GM21786 (cell line): Measurements from ENCODE around the gene GRK1.

Experiments used
- ATAC-seq: cut with Tn5 transposase; IDR thresholded peaks from one replicate; pipeline ENCODE4 v1.9.1; 2021; ENCODE audit not compliant: unreplicated experiment

The GRK1 gene

GRCh38 chr13:113774177-113775107 is 107.4 kb downstream of the GRK1 start:
- no peak for ATAC-seq

- no peak for ATAC-seq
Measured at GRCh38 chr13:113775451-113776145, 108.6 kb downstream of the GRK1 start.

GRCh38 chr13:113776231-113777125 is 109.5 kb downstream of the GRK1 start:
- ATAC-seq: no peak

- no peak for ATAC-seq
Measured at GRCh38 chr13:113777311-113778260, 110.6 kb downstream of the GRK1 start.

GRCh38 chr13:113781571-113781970 is 114.6 kb downstream of the GRK1 start:
- no peak for ATAC-seq

- no peak for ATAC-seq
Measured at GRCh38 chr13:113782472-113782871, 115.5 kb downstream of the GRK1 start.

- no peak for ATAC-seq
Measured at GRCh38 chr13:113783200-113783881, 116.3 kb downstream of the GRK1 start.

GRCh38 chr13:113783966-113784644 is 117.1 kb downstream of the GRK1 start:
- no peak for ATAC-seq

GRCh38 chr13:113784645-113785024 is 117.6 kb downstream of the GRK1 start:
- no peak for ATAC-seq

- ATAC-seq: no peak
Measured at GRCh38 chr13:113785051-113786010, 118.3 kb downstream of the GRK1 start.

GRCh38 chr13:113786262-113786841 is 119.3 kb downstream of the GRK1 start:
- ATAC-seq: no peak
